Measurements from ENCODE around the gene SREK1.
"Not testable (repeated sequence)": the region's sequence is repeated elsewhere in the genome, so short reads cannot be mapped to it uniquely, and the experiment has no call there.

SREK1 gene

DNA sequence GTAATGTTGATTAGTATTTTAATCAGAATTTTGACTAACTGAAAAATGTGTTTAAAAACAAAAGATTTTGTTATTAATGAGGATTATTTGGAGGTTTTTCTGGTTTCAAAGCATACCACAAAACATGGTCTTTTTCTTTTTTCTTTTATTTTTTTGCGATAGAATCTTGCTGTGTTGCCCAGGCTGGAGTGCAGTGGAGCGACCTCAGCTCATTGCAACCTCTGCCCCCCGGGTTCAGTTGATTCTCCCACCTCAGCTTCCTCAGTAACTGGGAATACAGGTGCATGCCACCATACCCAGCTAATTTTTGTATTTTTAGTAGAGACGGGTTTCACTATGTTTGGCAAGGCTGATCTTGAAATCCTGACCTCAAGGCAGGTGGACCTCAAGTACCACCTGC, 24.1 kb downstream of the SREK1 start:
- DNase-seq (ENCODE audit: low spot score), result no peak

DNA sequence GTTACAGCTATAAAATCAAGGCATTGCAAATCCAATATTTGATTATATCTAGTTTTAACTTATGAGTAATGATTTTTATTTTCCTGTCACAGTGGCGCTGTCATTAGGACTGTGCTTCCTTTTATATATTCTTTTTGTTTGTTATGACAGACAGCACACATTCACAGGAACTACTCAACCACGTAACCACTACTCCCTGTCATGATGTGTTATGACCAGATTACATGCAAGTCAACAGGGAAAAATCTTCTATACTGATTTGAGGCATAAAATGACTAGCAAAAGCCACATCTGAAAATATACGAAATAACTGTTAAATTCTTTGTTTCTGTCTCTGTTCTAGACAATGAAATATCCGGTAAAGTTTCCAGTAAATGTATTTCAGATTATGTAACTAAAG, 25.4 kb downstream of the SREK1 start:
- DNase-seq (ENCODE audit: low spot score), result no peak

DNA sequence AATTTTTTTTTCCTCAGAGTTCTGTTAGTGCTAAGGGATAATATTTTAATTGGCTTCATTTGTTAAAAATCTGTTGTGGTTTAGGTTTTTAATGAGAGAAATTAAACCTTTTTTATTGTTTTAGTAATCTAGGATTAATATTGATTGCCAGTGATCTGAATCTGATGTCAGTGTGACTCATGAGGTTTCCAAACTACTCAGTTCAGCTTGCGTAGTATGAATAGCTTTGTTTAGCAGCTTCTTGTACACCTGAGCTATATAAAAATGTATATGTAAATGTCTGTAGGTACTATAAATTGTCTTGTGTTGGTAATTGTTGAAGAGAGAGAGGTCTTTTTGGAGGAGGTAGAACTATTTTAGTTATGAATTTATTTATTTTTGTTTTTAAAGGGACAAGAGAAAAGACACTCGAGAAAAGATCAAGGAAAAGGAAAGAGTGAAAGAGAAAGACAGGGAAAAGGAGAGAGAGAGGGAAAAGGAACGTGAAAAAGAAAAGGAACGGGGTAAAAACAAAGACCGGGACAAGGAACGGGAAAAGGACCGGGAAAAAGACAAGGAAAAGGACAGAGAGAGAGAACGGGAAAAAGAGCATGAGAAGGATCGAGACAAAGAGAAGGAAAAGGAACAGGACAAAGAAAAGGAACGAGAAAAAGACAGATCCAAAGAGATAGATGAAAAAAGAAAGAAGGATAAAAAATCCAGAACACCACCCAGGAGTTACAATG, 26.3 kb downstream of the SREK1 start:
- DNase-seq (ENCODE audit: low spot score), result no peak

DNA sequence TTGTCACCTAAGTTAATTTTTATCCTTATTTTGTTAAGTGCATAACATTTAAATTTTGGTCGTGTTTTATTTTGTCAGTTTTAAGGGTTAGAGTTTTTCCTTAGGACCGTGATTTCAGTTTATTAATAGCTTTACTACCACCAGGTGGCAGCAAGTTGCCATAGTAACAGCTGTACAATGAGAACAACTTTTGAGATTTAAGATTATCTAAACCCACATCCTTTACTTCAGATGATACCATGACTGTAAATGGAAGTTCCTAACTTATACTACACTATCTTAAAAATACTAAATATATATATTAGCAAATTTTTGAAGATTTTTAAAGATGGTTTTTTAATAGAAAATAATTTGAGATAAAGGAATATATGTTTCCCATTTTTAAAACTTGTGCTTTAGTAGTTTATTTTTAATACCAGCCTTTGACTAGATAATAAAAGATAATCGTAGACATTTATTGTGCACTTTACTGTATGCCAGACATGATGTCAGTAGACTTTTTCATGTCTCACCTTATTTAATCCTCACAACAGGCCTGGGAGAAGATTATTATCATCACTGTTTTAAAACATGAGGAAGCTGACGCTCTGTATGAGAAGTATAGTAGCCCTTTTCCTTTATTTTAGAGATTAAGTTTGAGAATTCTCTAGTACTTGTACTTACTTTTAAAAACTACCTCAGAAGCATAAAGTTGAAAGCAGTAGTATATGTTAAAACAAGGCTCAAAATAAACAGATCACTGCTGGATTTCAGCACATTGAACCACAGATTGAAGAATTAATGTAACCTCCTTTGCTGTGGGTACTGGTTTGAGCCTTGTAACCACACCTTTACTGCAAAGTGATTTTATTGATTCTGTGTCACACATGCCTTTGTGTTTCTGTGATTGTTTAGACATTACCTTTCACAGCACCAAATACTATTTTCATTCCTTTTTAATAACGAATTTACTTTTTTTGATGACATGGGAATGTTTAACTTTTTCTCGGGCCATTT, 27.5 kb downstream of the SREK1 start:
- DNase-seq (ENCODE audit: low spot score), result peak; percentile 54

DNA sequence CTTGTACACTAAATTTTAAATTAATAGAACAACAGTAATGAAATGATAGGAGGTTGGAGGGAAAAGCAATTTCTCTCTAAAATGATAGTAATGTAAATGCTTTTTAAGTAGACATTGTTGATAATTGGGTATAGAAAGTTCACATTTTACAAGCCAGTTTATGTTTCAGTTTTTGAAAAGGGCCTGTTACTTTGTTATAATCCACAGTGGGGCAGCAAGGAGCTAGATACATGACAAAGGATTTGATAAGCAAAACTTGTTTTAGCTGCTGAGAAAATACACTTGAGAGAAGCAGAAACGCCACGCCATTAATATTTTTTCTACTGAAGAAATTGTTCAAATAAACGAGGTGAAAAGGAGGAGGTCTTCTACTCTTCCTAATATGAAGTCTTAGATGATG, 30.2 kb downstream of the SREK1 start:
- DNase-seq (ENCODE audit: low spot score), result peak; percentile 44

DNA sequence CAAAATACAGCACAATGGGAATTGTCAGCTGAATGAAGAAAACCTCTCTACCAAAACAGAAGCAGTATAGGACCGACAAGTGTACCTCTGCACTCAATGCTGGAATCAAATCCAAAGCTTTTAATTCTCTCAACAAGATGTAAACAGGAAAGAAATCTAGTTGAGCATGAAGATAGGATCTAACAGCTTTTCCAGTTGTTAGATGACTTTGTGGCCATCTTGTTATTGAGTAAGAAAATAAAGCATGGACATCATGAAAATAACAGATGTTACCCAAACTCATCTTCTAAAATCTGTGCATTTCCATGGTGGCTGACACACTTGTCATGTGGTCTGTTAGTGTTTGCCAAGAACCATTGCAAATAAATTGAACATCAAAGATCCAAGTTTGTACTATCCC, 34.7 kb downstream of the SREK1 start:
- DNase-seq (ENCODE audit: low spot score), result no peak

DNA sequence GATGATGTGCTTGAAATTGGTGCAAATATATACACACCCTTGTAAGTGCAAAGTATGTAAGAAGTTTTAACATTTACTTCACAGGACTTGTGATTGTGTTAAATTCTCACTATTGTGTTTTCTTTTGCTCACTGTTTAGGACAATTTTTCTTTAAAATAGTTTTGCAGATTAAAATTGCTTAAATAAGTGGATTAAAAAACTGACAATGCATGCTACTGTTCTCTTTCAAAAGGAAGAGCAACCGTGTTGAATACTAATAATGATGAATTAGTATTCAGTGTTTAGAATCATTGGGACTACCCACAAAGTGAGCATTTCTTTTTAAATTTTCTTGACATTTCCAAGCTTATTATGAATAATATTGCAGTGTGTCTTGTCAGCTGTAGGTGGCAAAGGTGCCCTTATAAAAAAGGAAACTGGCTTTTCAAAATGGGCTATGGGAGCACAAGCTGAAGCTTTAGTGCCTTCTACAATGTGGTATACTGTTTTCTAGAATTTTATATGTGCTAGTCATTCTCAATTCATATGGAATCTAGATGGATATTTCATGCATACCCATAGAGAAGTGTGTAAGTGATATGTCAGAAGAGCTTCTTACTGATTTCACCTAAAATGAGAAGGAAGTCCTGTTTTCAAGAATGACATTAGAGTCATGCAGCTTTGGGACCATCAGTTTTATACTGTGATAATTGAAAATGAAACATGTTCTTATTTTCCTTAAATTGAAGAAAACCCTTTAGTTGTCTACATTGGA, 35.4 kb downstream of the SREK1 start:
- DNase-seq (ENCODE audit: low spot score), result peak; percentile 45

DNA sequence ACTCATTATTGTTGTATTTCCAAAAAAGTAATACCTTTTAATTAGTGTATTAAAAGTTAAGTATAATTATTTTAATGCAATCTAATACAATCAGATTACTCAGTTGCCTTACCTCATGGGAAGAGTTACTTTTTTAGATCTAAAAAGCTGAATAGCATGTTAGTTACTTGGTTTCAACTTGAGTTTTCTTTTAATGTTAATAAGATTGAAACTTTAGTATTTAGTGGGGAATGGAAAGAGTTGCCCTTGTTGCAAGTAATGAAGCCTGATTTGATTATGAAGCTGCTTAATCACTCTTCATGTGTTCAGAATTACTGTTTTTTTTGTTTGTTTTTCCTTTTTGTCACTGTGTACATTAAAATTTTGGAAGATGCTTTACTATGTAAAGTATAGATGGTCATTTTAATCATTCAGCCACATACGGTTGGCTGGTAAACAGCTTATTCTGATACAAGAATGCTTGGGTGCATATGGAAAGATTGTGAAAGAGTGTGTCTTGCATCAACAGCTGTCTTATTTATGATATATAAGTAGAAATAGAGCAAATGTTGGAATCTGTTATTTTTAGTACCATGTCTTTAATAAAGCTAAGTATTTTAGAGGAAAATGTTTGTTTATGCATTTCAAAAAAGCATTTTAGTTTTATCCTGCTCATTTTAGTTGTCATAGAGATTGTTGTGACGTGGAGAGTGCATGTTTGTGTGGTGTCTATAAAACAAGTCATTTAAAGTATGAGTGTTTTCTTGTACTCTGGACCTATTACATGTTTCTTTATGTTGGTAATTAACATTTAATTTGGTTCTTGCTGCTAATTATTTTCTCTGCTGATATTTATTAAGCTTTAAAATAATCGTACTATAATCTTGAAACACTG, 36.4 kb downstream of the SREK1 start:
- DNase-seq (ENCODE audit: low spot score), result no peak

DNA sequence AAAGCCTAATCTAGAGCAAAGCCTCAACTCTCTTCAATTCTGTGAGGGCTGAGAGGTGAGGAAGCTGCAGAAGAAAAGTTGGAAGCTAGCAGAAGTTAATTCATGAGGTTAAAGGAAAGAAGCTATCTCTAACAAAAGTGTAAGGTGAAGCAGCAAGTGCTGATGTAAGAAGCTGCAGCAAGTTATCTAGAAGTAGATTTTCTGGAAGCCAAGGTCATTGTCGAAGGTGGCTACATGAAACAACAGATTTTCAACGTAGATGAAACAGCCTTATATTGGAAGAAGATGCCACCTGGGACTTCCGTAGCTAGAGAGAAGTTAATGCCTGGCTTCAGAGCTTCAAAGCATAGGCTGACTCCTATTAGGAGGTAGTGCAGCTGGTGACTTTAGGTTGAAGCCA, 42.0 kb downstream of the SREK1 start:
- DNase-seq (ENCODE audit: low spot score), result no peak

DNA sequence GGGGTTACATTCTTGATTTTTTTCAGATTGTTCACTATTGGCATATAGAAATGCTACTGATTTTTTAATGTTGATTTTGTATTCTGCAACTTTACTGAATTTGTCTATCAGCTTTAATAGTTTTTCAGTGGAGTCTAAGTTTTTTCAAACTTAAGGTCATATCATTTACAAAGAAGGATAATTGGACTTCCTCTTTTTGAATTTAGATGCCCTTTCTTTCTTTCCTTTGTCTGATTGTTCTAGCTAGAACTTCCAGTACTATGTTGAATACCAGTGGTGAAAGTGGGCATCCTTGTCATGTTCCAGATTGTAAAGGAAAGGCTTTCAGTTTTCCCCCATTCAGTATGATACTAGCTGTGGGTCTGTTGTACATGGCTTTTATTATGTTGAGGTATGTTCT, 49.3 kb downstream of the SREK1 start:
- DNase-seq (ENCODE audit: low spot score), result no peak

DNA sequence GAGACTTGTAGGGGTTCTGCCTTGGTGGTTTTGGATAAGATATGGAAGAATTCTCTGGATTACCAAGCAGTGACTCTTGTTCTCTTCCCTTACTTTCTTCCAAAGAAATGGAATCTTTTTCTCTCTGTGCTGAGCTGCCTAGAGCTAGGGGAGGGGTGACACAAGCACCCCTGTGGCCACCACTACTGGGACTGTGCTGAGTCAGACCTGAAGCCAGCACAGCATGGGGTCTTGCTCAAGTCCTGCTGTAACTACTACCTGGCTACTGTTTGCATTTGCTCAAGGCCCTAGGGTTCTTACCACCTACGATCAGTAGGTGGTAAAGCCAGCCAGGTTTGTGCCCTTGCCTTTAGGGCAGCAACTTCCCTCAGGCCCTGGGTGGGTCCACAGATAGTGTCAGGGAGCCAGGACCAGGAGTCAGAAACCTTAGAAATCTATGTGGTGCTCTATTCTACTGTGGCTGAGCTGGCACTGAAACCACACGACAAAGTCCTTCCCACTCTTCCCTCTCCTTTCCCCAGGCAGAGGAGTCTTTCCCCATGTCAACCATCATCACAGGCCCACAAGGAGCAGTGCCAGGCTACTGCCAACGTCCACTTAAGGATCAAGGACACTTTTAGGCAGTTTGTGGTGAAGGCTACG, 53.8 kb downstream of the SREK1 start:
- no peak for DNase-seq (ENCODE audit: low spot score)

DNA sequence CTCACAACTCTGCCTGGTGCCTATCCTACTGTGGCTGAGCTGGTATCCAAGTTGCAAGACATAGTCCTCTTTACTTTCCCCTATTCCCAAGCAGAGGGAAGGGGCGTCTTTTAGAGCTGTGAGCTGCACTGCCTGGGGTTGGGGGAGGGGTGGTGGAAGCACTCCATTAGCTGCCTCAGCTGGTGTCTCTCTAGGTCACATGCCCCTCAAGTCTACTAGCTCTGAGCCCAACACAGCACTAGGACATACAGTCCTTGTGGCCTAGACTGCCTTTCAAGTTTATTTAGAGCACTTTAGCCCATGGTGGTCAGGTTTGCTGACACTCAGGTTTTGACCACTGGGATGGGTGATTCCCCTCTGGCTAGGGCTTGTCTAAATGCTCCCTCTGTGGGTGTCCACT, 54.7 kb downstream of the SREK1 start:
- no peak for DNase-seq (ENCODE audit: low spot score)

DNA sequence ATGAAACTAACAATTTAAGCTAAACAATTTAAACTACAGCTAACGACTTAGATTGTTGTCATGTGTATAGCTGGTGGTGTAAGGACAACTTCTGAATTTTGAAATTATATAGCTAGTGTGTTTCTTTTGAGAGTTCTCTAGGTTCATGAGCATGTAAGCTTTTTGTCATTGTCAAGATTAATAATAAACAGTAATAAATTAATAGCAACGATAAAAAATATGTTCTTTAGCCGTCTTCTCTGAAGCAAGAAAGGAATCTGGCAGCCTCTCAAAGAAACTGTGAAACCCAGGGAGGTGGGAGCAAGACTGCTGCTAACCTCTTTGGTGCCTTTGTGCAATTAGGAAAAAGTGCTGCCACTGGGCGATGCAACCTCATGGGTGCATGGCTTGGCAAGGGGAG, 59.4 kb downstream of the SREK1 start:
- no peak for DNase-seq (ENCODE audit: low spot score)

DNA sequence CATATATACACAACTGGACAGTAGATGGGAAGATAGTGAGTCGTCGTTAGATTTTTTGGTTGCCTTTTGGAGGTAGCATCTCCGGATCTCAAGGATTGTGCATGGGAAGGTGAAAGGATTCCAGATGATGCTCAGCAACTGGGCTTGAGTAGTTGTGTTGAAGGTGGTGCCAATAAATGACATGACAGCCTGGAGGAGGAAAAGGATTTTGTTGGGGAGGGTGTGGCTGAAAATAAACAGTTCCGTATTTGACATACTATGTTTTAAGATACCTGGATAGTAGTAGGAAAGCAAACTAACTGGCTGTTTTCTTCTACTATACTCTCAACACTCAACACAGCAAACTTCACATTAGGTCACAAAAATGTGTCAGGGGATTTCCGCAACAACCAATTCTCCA, 62.4 kb downstream of the SREK1 start:
- DNase-seq (ENCODE audit: low spot score), result no peak

DNA sequence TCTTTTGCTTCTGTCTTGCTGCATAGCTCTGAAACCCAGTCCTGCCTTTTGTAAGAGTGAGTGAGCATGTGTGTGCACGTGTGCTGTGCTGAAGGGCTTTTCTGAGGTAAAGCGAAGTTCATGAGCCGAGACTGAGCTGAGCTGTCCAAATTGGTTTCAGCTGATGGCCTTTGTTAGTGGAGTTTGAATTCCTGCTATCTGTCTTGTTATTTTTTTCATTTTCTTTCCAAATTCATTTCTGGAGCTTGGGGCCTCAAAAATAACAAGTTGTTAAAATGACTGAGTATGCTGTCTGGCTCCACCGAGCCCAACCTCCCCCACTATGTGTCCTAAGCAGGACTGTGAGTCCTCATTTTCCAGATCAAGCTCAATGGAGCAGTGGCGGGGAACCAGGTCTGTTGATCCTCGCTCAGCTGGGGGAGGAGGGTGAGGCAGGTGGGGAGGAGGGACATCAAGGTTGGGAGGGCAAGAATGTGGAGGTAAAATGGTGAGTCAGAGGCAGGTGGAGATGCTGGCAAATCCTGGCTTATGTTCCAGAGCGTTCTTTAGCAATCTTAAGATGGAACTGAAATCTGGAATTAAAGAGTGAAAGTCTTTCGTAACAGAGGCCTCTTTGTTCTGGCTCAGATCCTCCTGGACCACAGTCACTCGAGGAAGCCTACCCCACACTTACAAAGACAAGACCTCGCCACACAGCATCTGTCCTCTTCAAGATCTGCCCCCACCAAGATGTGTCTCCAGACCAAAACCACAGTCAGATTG, 63.9 kb downstream of the SREK1 start:
- DNase-seq (ENCODE audit: low spot score), result no peak

DNA sequence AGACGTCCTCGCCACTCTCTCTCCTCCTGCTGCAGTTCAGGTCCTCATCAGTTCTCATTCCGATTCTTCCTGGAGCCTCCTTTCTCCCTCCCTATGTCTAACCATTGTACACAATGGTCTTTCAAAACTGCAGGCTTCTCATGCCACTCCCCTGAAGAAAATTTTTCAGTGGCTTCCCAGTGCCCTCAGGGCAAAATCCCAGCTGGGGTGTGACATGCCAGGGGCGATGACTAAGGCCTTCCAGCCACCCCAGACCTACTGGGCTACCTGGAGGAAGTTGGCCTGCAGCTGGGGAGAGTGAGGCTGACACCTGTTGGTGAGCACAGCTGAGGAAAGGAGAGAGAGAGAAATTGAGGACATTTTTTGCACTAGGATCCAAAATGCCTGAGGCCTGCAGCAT, 65.2 kb downstream of the SREK1 start:
- no peak for DNase-seq (ENCODE audit: low spot score)

DNA sequence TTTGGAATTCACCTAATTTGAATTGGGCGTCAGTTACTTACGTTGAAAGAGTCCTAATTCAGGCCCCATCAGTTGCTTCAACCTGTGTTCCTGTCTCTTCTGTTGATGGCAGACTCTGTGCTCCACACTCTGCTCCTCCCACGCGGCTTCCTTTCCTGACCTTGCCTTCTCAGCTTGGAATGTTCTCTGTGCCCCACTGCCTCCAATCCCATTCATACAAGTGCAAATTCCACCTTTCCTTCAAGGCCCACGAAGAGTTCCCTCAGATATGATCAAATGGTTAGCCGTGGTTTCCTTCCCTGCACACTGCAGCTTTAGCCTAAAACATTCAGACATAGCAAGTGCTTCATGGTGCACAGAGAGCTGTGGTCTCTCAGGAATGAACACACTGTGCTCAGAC, 65.7 kb downstream of the SREK1 start:
- no peak for DNase-seq (ENCODE audit: low spot score)

DNA sequence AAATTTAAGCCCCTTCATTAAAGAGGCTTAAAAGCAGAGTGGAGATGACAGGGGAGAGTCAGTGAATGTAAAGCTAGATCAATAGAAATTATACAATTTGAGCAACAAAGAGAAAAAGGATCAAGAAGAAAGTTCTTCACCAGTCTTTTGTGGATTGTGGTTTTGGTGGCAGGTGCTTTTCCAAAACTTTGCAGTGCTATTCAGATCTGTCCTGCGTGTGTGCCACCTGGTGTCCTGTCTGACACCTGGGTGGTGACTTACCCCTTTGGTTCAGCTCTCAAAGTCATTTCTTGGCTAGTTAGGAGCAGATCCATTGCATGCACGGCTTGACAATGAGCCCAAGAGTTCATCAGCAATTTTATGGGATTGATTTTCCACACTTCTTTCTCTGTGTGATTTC, 69.4 kb downstream of the SREK1 start:
- DNase-seq (ENCODE audit: low spot score), result no peak

DNA sequence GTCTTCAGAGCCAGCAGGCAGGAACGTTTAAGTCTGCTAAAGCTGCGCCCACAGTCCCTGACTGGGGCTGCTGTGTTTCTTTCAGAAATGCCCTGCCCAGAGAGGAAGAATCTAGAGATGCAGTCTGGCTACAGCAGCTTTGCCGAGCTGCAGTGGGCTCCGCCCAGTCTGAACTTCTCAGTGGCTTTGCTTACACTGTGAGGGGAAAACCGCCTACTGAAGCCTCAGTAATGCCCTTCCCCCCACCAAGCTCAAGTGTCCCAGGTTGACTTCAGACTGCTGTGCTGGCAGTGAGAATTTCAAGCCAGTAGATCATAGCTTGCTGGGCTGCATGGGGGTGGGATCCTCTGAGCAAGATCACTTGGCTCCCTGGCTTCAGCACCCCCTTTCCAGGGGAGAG, 78.4 kb downstream of the SREK1 start:
- DNase-seq (ENCODE audit: low spot score), result no peak

DNA sequence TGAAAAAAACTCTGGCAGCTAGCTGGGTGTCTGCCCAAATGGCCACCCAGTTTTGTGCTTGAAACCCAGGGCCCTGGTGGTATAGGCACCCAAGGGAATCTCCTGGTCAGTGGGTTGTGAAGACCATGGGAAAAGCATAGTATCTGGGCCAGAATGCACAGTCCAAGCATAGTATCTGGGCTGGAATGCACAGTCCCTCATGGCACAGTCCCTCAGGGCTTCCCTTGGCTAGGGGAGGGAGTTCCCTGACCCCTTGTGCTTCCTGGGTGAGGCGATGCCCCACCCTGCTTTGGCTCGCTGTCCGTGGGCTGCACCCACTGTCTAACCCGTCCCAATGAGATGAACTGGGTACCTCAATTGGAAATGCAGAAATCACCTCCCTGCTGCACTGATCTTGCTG, 78.8 kb downstream of the SREK1 start:
- not testable (repeated sequence) for DNase-seq (ENCODE audit: low spot score)

All from putamen (tissue), 1 donor.